Fibroblast of skin of back (primary cell): ENCODE measurements around the gene MS4A6A. TPM values are rescaled to one million over a fixed set of nuclear protein-coding genes. Genes with fewer than 3 reads are reported as not detected.
"Not testable (repeated sequence)": the region's sequence is repeated elsewhere in the genome, so short reads cannot be mapped to it uniquely, and the experiment has no call there.

ENCODE experiments used
- DNase-seq: peaks from one replicate; pipeline ENCODE4 v3.0.0-alpha.2; 2013
- polyA plus RNA-seq, 2 experiments: library from polyadenylated mRNA; unstranded; fragments of 120-200 nt; gene quantifications; one replicate each; pipeline ENCODE4 v1.2.1, GENCODE V29; 2013; ENCODE audit not compliant: insufficient read length in 2 of 2

MS4A6A gene, protein sequence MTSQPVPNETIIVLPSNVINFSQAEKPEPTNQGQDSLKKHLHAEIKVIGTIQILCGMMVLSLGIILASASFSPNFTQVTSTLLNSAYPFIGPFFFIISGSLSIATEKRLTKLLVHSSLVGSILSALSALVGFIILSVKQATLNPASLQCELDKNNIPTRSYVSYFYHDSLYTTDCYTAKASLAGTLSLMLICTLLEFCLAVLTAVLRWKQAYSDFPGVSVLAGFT
- not detected for polyA plus RNA-seq (2013, experiment 1 of 2; ENCODE audit: insufficient read length)
- polyA plus RNA-seq (2013, experiment 2 of 2; ENCODE audit: insufficient read length), result not detected

DNA sequence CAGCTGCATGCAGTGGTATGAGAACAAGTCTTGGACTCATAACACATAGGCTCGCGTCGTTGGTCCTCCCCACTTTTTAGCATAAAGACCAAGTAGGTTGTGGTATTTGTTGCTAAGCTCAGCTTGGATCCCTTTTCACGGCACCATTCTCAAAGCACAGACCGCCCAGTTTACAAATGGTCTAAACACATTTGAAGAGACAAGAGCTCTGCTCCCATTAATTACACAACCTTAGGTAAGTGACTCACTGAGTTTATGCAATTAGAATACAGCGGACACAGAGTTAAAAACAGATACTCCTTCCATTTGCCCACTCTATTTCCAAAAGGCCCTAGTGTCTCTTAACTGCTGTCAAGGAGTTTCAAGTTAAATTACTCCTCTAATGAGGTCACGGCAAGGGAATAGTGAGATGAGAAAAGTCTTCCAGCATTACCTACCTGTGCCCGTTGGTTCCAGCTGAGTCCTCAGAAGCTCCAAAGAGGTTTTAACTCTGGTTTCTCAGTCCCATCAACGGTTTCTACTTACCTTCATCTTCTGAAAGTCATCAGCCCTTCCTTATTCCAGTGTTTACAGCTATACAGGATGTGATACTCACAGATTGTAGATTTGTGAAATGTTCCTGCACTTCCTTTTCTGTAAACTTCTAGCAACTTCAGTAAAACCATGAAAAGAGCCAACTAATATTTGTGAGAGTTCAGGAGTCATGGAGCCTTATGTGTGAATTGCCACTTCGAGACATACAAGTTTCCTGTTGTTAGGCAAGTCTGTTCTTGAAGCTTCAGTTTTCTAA, at the start of gene MS4A6A:
Gene MS4A6A, minus strand, starts transcription at position 543 of the 790 bp plus-strand sequence. CDS start 1,356 bp downstream, outside the sequence.
- no peak for DNase-seq

DNA sequence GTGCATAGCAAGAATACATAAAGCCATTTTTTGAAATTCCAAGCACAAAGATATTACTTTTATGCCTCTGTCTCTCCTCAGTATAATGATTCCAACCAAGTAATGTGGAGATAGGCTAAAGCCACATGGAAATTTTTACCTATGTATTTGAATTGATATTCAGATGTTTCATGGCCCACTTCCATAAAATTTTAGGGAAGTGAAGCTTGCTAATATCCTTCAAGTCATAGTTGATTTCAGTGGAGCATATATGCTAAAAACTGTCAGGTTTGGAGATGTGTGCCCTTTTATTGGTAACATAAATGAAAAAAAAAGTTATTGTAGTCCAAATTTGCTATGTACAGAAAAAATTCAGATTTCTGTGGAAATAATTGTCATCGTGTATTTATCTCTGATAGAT, 47.8 kb upstream of the MS4A6A start:
- DNase-seq, result no peak

DNA sequence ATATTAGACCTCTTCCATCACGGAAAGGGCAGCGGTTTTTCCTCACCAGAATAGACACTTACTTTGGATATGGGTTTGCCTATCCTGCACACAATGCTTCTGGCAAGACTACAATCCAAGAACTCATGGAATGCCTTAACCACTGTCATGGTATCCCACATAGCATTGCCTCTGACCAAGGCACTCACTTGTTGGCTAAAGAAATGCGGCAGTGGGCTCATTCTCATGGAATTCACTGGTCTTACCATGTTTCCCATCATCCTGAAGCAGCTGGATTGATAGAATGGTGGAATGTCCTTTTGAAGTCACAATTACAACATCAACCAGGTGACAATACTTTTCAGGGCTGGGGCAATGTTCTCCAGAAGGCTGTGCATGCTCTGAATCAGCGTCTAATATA, 39.3 kb upstream of the MS4A6A start:
- no peak for DNase-seq

DNA sequence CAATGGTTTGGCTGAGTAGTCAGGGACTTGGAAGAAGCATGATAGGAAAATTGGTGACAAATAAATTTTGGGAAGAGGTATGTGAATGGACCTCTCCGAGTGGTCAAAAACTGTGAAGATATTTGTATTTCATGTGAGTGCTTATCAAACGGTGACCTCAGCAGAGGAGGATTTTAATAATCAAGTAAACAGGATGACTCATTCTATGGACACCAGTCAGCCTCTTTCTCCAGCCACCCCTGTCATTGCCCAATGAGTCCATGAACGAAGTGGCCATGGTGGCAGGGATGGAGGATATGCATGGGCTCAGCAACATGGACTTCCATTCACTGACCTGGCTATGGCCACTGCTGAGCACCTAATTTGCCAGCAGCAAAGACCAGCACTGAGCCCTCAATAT, 38.8 kb upstream of the MS4A6A start:
- DNase-seq, result no peak

DNA sequence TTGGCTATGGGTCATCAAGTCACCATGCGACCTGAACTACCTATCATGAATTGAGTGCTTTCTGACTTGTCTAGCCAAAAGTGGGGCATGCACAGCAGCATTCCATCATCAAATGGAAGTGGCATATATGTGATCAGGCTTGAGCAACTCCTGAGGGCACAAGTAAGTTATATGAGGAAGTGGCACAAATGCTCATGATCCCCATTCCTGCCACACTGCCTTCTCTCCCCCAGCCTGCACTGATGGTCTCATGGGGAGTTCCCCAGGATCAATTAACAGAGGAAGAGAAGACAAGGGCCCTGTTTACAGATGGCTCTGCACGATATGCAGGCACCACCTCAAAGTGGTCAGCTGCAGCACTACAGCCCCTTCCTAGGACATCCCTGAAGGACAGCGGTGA, 38.3 kb upstream of the MS4A6A start:
- no peak for DNase-seq

DNA sequence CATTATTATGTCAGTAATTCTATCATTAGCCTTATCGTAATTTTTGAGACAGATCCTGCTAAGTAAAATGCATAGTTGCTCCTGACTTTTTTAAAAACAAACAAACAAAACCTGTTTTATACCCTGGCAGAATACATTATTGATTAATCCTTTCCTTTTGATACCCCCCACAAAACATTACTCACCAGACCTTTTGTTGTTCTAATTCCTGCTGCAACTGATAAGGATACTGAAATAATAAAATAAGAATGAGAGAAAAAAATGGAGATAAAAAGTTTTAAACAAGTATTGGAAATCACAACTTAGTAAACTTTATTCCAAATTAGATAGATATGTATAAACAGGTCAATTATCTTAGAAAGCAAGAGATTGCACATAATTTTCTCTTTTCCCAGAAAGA, 31.5 kb upstream of the MS4A6A start:
- DNase-seq, result no peak

DNA sequence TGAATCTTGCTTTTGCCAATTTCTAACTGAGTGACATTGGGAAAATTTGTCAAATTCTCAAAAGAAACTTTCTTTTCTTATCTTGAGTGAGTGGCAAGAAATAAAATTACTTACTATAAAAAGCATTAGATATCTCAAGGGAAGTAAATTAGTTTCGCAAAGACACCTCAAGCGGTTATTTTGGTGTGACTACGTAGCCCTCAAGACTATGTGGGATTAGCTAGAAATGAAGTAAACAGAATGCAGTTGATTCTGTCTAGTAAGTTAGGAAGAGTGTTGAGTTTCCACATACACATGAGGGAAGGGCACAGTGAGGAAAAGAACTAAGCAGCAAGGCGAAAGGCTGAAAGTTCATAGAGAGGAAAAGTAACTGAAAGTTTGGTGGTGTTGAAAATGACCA, 28.3 kb upstream of the MS4A6A start:
- no peak for DNase-seq

DNA sequence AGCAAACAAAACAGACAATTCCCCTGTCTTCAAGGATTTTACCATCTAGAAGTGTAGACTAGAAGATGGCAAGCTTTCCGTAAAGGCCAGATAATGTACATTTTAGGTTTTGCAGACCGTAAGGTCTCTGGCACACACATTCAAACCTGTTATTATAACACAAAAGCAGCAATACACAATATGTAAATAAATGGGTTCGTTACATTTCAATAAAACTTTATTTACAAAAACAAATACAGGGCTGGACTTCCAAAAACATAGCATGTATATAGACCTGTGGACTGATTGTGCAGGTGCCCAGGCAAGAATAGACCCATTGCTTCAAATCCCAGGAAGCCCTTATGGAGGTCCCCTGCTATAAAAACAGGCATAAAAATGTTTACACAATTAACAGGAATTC, 27.1 kb upstream of the MS4A6A start:
- no peak for DNase-seq

DNA sequence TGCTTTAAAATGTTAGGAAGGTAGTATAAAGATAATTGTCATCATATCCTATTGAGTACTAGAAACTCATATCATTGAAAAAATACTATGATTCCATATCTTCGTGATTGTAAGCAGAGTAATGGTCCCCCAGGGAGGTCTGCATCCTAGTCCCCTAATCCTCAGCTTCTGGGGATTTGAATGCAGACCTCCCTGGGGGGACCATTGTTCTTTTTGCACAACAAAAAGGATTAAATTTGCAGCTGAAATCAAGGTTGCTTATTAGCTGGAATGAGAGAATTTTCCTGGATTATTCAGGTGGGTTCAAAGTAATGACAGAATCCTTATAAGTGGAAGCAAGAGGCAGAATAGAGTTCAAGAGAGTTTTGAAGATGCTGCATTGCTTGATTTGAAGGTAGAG, 26.1 kb upstream of the MS4A6A start:
- no peak for DNase-seq

DNA sequence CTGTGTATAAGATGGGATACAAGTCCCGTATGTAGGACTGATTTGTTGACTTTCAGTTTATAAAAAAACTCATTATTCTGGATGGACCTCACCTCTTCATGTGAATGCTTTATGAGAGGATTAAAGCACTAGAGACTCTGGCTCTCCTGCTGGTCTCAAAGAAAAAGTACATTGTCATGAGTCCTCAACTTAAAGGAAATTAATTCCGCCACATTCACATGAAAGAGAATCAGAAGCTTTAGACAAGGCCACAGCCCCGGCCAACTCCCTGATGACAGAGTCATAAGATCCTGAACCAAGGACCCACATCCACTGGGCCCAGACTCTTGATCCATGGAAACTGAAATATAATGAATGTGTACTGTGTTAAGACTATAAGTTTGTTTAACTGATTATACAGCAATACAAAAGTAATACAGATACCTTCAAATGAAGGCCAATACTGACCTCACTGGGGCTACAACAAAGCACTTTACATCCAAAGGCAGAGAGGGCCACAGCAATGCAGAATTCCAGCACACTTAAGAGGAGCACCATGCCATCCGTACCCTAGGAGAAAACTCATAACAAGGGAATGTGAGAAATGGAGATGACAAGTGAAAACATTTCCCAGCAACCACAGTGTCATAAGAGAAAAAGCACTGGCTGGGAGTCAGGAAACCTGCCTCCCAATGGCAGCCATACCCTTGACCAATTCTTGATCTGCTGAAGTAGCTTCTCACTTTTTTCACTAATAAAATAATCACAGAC, 25.4 kb upstream of the MS4A6A start:
- peak; percentile 5 for DNase-seq

DNA sequence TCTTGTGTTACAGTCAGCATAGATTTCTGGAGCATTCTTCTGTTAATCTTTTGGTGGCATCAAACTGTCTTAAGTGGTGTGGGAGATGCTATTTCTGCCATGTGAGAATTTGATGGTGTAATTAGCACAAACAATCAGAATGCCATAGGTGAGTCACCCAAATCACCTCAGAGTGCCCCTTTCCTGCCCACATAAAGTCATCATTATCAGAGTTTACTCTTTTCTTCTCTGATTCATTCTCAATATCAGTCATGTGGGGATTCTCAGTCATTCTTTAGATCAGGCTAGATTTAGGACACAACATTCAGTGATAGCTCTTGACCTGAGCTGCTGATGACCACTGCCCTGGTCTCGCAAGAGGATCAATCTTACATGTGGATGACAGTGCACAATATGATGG, 23.7 kb upstream of the MS4A6A start:
- no peak for DNase-seq

DNA sequence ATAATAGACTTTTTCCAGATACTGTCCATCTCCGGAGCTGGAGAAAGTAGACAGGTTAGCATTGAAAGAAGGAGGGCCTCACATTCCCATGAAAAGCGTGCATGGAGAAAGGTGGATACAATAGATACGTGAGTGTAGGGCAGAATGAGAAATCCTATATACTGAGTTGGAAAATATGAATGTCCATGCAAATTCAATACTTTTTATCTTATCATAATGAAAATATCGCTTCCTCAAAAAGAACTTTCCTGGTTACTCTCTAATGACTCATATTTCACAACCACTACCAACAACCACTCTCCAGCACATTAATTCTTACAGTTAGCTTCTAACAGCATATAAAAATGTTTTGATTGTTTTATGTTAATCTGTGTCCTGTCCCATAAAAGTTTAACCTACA, 22.0 kb upstream of the MS4A6A start:
- DNase-seq, result no peak

DNA sequence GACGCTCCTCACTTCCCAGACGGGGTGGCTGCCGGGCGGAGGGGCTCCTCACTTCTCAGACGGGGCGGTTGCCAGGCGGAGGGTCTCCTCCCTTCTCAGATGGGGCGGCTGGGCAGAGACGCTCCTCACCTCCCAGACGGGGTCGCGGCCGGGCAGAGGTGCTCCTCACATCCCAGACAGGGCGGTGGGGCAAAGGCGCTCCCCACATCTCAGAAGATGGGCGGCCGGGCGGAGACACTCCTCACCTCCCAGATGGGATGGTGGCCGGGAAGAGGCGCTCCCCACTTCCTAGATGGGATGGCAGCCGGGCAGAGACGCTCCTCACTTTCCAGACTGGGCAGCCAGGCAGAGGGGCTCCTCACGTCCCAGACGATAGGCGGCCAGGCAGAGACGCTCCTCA, 18.5 kb upstream of the MS4A6A start:
- DNase-seq, result not testable (repeated sequence)

DNA sequence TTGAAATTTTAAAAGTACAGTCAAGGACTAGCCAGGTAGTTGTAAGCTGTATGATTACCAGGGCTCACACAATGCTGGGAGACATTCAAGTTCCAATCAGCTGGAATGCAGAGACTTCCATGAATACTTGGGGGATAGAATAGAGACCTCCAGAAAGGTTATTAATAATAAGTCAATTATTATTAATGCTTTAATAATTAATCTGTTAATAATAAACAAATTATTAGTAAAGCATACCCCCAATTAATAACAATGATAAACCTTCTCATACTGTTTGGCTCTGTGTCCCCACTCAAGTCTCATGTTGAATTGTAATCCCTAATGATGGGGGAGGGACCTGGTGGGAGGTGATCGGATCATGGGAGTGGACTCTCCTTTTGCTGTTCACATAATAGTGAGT, 14.6 kb upstream of the MS4A6A start:
- DNase-seq, result no peak

DNA sequence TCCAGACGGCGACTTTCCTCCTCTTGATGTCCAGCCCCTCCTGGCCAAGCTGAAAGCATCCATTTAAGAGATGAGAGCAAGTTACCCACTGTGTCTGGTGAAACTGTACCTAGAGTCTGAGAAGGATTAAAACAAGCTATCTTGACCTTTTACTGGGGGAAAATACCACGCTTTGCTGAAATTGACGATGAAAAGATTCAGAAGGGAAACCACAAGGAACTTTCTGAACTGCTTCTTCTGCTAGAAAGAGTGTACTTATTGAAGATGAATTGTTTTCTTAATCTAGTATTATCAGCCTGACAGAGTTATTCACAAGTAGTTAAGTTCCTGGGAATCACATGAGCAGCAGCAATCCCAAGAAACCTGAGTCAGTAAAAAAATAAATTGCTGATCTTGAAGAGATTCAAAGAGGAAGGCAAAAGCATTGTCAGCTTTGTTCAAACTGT, 13.1 kb upstream of the MS4A6A start:
- no peak for DNase-seq

DNA sequence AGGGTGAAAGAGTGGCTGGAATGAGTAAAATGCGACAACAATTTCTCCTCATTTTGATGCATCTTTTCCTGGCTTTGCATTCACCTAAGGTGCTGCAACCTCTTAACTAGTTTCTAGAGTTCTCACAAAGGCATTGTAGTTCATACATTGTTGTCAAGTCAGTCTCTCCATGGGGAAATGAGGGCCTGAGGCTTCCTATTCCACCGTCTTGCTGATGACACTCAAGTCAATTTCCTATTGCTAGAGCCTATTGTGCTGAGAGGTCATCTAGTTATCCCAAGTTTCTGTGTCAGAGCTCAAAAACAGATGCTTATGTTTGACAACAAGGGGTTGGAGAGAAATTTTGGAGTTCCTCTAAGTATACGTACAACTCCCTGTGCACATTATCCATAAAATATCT, 11.6 kb upstream of the MS4A6A start:
- DNase-seq, result no peak

DNA sequence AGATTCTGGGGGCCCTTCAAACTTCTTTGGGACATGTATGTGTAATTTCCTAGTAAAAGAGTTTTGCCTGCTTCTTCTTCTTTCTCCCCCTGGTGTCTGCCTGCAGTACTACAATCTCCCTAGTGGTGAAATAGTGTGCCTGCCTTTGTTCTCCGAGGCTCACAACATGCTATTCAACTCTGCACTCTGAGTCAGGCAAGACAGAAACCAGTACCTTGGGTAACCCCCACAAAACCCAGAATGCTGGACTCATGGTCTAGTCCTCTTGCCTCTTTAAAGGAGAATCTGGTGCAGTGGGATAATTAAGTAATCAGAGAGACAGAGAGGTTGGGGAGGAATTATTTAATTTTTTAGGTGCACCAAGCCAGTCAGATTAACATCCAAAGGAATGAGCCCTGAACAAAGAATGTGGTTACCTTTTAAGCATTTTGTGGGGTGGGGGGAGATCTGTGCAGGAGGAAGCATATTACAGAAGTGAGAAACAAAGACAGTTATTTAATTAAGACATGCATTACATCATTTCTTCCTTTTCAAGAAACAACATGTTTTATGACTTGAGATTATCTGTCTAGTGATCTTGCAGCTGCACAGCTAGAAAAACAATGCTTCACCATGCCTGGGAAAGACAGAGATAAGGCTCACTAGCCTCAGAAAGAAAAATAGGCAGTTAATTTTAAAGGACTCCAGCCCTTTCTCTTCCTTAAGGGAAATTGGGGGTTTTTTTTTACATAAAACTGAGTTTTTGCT, 11.0 kb upstream of the MS4A6A start:
- DNase-seq, result peak; percentile 44

DNA sequence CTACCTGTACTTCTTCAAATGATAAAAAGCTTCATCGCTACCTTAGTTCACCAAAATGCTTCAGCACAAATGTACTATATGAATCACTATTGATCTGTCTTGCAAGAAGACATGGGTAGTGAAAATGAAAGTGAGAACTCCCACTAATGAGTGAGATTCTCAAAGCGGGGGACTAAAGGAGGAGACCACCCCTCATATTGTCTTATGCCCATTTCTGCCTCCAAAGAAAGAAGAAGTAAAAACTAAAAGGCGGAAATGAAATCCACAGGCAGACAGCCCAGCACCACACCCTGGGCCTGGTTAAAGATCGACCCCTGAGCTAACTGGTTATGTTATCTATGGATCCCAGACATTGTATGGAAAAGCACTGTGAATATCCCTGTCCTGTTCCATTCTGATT, 9.7 kb upstream of the MS4A6A start:
- DNase-seq, result not testable (repeated sequence)

DNA sequence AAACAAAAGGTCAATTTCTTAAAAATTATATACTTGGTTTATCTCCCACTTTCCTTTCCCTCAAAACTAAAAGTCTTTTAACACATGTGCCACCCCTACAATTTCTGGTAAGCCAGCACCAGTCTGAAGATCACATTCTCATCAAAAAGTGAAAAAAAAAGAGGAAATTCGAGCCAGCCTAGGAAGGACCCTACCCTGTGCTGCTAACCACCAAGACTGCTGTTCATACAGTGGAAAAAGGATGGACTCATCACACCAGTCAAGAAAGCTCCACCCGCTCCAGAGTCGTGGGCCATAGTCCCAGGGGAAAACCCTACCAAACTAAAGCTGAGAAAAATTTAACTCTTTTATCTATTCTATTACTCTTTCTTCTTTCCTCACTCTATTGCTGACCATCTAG, 5.6 kb upstream of the MS4A6A start:
- not testable (repeated sequence) for DNase-seq

DNA sequence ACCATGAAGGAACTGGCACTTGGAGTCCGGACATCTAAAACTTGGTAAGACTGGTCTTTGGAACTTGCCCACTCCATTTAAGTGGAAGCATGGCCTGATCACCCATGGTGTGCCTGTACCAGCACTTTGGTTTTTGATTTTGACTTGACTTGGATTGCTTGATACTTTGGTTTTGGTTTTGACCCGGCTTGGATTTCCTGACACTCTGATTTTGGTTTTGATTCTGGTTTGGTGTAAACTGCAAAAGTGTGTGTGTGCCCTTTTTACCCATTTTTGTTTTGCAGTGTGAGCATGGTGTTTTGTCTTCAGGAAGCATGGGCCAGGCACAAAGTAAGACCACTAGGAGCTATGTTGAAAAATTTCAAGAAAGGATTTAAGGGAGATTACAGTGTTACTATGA, 3.2 kb upstream of the MS4A6A start:
- not testable (repeated sequence) for DNase-seq

DNA sequence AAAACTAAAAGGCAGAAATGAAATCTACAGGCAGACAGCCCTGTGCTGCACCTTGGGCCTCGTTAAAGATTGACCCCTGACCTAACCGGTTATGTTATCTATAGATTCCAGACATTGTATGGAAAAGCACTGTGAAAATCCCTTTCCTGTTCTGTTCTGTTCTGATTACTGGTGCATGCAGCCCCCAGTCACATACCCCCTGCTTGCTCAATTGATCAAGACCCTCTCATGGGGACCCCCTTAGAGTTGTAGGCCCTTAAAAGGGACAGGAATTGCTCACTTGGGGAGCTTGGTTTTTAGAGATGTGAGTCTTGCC, 2.6 kb upstream of the MS4A6A start:
- DNase-seq, result not testable (repeated sequence)

DNA sequence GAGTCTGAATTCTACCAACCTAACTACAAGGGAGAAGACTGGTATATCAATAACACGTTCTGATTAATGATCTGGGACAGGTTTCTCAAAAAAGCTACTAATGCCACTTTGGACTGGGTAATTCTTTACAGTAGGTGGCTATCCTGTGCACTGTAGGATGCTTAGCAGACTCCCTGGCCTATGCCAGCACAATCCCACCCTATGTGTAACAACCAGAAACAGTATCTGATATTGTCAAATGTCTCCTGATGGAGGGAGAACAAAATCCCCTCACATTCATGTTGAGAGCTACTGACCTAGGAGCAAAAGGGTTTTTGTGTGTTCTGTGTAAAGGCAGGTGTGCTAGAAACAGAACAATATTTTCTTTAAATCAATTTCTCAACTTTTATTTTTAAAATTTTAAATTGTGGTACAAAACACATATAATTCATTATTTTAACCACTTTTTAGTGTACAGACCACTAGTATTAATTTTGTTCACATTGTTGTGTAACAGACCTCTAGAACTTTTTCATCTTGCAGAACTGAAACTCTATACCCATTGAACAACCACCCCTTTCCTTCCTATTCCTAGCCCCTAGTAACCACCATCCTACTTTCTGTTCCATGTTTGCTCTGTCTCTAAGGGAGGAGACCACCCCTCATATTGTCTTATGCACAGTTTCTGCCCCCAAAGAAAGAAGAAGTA, 2.1 kb upstream of the MS4A6A start:
- no peak for DNase-seq
